Psoas muscle (tissue), 8 donors: Measurements from ENCODE around the gene BBS1. TPM values are rescaled to one million over a fixed set of nuclear protein-coding genes. Genes with fewer than 3 reads are reported as not detected.

ENCODE experiments used
- ATAC-seq, 4 donors: fragments of 200-7000 bp; cut with Tn5 transposase; one replicate each; pipeline ENCODE4 v1.9.1; 2020; ENCODE audit warnings: moderate library complexity in 3 of 4, mild to moderate bottlenecking in 2 of 4
- DNase-seq, 2 donors: peaks; one replicate each; pipeline ENCODE4 v3.0.0-alpha.2; 2020
- H3K27ac ChIP-seq: fragments of 200-600 bp; one replicate; pipeline ENCODE4 v1.8.0; 2022
- H3K27me3 ChIP-seq, 3 donors: fragments of 200-600 bp in 1 of 3; one replicate each; pipeline versions ENCODE4 v1.6.1 to v1.8.0; 2013 to 2022; ENCODE audit warnings: low read length in 2 of 3, mild to moderate bottlenecking in 2 of 3, moderate library complexity in 1 of 3; ENCODE audit not compliant: insufficient read depth in 3 of 3
- H3K36me3 ChIP-seq, 2 donors: fragments of 200-600 bp in 1 of 2; one replicate each; pipeline versions ENCODE4 v1.6.1 to v1.8.0; 2013 to 2022; ENCODE audit warnings: low read depth in 1 of 2, mild to moderate bottlenecking in 1 of 2, moderate library complexity in 1 of 2; ENCODE audit not compliant: insufficient read depth in 1 of 2
- H3K4me1 ChIP-seq: fragments of 200-600 bp; one replicate; pipeline ENCODE4 v1.8.0; 2022
- H3K4me3 ChIP-seq: fragments of 200-600 bp; one replicate; pipeline ENCODE4 v1.8.0; 2022; ENCODE audit warnings: mild to moderate bottlenecking
- H3K9me3 ChIP-seq: fragments of 200-600 bp; one replicate; pipeline ENCODE4 v1.8.0; 2022
- CTCF ChIP-seq: fragments of 200-600 bp; IDR thresholded peaks from one replicate; pipeline ENCODE4 v1.8.0; 2022; ENCODE audit warnings: antibody characterized with exemption
- WGBS, 3 donors: extraction: QIAGEN DNeasy Blood & Tissue Kit; methylation state at CpG; one replicate each; pipeline versions ENCODE4 v1.1.6 to v1.1.7; 2013; 5-methylcytosine and 5-hydroxymethylcytosine counted together
- intact Hi-C, 2 donors: fragments of 100-400 bp; cut with DNase I; formaldehyde crosslinking; loops; one replicate each; pipeline versions ENCODE4 v1.11.0 to v1.14.2; 2022
- polyA plus RNA-seq, 3 donors: library from polyadenylated mRNA; stranded (reverse); fragments of 200-250 nt; gene quantifications; one replicate each; pipeline ENCODE4 v1.2.3, GENCODE V29; 2013
- total RNA-seq, 4 donors: library from RNA; stranded (reverse); fragmentation: NEBNext Ultra II Directional in 2 of 4; extraction: Animal tissue kit (Norgen Biotek cat#: 25700) in 2 of 4; gene quantifications; one replicate each; pipeline versions ENCODE4 v1.2.1 to v1.2.4, GENCODE V29; 2021 to 2023
- donor health status: healthy with polysubstance abuse.
- donor health status: DM: no; HTN: no; CAD: no; lungs with moderate emphysema.
- donor health status: Bipolar disorder and iron deficiency.
- donor health status: healthy.
- donor health status: DM: yes; HTN: yes; CAD: no.
- donor health status: DM: no; HTN: no; CAD: no.
- donor health status: DM: no; HTN: no; CAD: no.
- donor health status: DM: yes; HTN: yes; CAD: no.

BBS1 gene
- total and polyA plus RNA-seq, 7 donors: 4.4 to 15.3 (median 10.9) TPM

GRCh38 chr11:66557733-66558326 is 47.4 kb downstream of the BBS1 start:
- H3K9me3 ChIP-seq: no peaks in the 10 kb centered on the region
- H3K27ac ChIP-seq: no peak overlapping the region
- H3K36me3 ChIP-seq: peaks cover 0 to 14% of the 10 kb centered on the region in 2 donors
- intact Hi-C loops: no loop called here
- no peak overlapping the region for H3K4me3 ChIP-seq
- WGBS, 3 donors: 71 to 85% (median 76%) methylated on average over 24 of the region's 24 CpGs
- H3K4me1 ChIP-seq: peaks cover 4% of the 10 kb centered on the region
- no peak for TF ChIP-seq CTCF
- DNase-seq (no peak), ATAC-seq (no peak)
- no peaks in the 10 kb centered on the region for H3K27me3 ChIP-seq

- peak; percentile 39 to 60 (median 51) for ATAC-seq
- WGBS, 3 donors: 15 to 26% (median 17%) methylated on average over 37 to 50 of the region's 50 CpGs
- peak overlapping the region; percentile 6 for H3K4me3 ChIP-seq
Observed at GRCh38 chr11:66559142-66559865, 48.9 kb downstream of the BBS1 start.

GRCh38 chr11:66559866-66560676 is 49.6 kb downstream of the BBS1 start:
- H3K27me3 ChIP-seq: no peaks in the 10 kb centered on the region
- H3K4me3 ChIP-seq: no peak overlapping the region
- 73 to 75% (median 74%) methylated on average over 27 of the region's 27 CpGs for WGBS, 3 donors
- H3K27ac ChIP-seq: no peak overlapping the region
- ATAC-seq: peak in 3 of 4 donors; percentile 8 to 16 (median 15)
- H3K36me3 ChIP-seq: peaks cover 0 to 36% of the 10 kb centered on the region in 2 donors
- DNase-seq: no peak
- H3K4me1 ChIP-seq: peaks cover 4% of the 10 kb centered on the region
- intact Hi-C loops: no loop called here
- H3K9me3 ChIP-seq: no peaks in the 10 kb centered on the region
- no peak for TF ChIP-seq CTCF

More at GRCh38 chr11:66559142-66559865, 48.9 kb downstream of the BBS1 start:
- no peaks in the 10 kb centered on the region for H3K9me3 ChIP-seq
- no peak for TF ChIP-seq CTCF
- DNase-seq: peak; percentile 53 to 70
- H3K36me3 ChIP-seq: peaks cover 0 to 28% of the 10 kb centered on the region in 2 donors
- intact Hi-C loops: no loop called here
- H3K27me3 ChIP-seq: no peaks in the 10 kb centered on the region
- H3K4me1 ChIP-seq: peaks cover 4% of the 10 kb centered on the region
- no peak overlapping the region for H3K27ac ChIP-seq

- no peak for TF ChIP-seq CTCF
- Histone ChIP-seq H3K4me3 (no peak overlapping the region), H3K27ac (no peak overlapping the region), H3K36me3 (peaks cover 0 to 49% of the 10 kb centered on the region in 2 donors), H3K9me3 (no peaks in the 10 kb centered on the region), H3K27me3 (no peaks in the 10 kb centered on the region), H3K4me1 (peaks cover 4% of the 10 kb centered on the region)
- WGBS, 3 donors: 66 to 79% (median 67%) methylated on average over 14 of the region's 14 CpGs
- intact Hi-C loops: no loop called here
- DNase-seq (no peak), ATAC-seq (no peak)
Observed at GRCh38 chr11:66561178-66561974, 50.9 kb downstream of the BBS1 start.
